GM21515 (cell line): Measurements from ENCODE around the gene PRPF6.

Source experiments
- ATAC-seq: cut with Tn5 transposase; IDR thresholded peaks from one replicate; pipeline ENCODE4 v1.9.1; 2021; ENCODE audit not compliant: unreplicated experiment

Gene PRPF6

GRCh38 chr20:64032706-64033624 lies 52.0 kb downstream of the PRPF6 start:
- no peak for ATAC-seq

GRCh38 chr20:64033981-64034493 lies 53.1 kb downstream of the PRPF6 start:
- ATAC-seq, result no peak

GRCh38 chr20:64035066-64035932 lies 54.4 kb downstream of the PRPF6 start:
- ATAC-seq, result no peak

GRCh38 chr20:64035933-64036345 lies 55.0 kb downstream of the PRPF6 start, which contains the start of gene C20orf204:
TSS of gene C20orf204 (plus strand) at chr20:64036182. CDS start at chr20:64036324, 142 bp downstream.
- no peak for ATAC-seq

GRCh38 chr20:64036346-64037198 lies 55.6 kb downstream of the PRPF6 start:
- ATAC-seq, result no peak

GRCh38 chr20:64037199-64037497 lies 56.2 kb downstream of the PRPF6 start:
- ATAC-seq, result no peak

GRCh38 chr20:64037498-64038213 lies 56.7 kb downstream of the PRPF6 start:
- ATAC-seq, result no peak

- ATAC-seq, result peak; percentile 13
These were observed 57.3 kb downstream of the PRPF6 start for GRCh38 chr20:64038224-64038564.

- ATAC-seq, result peak; percentile 34
These were observed 57.8 kb downstream of the PRPF6 start for GRCh38 chr20:64038565-64039292.

GRCh38 chr20:64039293-64040160 lies 58.6 kb downstream of the PRPF6 start:
- ATAC-seq, result no peak

- no peak for ATAC-seq
These were observed 59.5 kb downstream of the PRPF6 start for GRCh38 chr20:64040231-64041039.

- ATAC-seq, result no peak
These were observed 60.3 kb downstream of the PRPF6 start for GRCh38 chr20:64041040-64041780.

- ATAC-seq, result no peak
These were observed 60.8 kb downstream of the PRPF6 start for GRCh38 chr20:64041781-64042053.

GRCh38 chr20:64042054-64042781 lies 61.3 kb downstream of the PRPF6 start:
- ATAC-seq, result no peak

GRCh38 chr20:64043768-64044167 lies 62.8 kb downstream of the PRPF6 start:
- no peak for ATAC-seq

- no peak for ATAC-seq
These were observed 63.7 kb downstream of the PRPF6 start for GRCh38 chr20:64044484-64045247.
